ENCODE results near the gene MRPL33. TPM values are rescaled to one million over a fixed set of nuclear protein-coding genes. Genes with fewer than 3 reads are reported as not detected.

MRPL33 gene
- total RNA-seq, 1 donor from 2014 or later: 39.1 TPM

DNA sequence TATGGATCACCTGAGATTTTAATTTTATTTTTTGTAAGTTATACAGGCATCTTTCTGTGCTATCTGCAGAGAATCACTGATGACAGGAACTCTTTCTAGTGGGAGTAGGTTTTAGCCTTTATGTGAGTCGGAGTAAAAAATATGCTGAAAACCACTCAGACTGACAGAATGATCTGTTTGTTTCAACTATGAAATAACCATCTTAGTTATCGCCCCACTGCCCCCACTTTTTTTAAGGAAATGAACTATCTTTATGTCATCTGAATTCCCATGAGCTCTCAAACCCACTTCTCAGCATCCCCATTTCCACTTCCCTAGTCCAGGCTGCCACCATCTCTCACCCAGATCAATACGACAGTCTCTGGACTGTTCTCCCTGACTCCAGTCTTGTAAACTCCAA, 38.9 kb downstream of the MRPL33 start:
- no peak for DNase-seq

- DNase-seq: no peak
Observed at GRCh38 chr2:27811768-27812167, 40.2 kb downstream of the MRPL33 start.

GRCh38 chr2:27814758-27815157, 43.2 kb downstream of the MRPL33 start:
- DNase-seq: no peak

GRCh38 chr2:27815860-27816438, 44.4 kb downstream of the MRPL33 start:
- DNase-seq: no peak

DNA sequence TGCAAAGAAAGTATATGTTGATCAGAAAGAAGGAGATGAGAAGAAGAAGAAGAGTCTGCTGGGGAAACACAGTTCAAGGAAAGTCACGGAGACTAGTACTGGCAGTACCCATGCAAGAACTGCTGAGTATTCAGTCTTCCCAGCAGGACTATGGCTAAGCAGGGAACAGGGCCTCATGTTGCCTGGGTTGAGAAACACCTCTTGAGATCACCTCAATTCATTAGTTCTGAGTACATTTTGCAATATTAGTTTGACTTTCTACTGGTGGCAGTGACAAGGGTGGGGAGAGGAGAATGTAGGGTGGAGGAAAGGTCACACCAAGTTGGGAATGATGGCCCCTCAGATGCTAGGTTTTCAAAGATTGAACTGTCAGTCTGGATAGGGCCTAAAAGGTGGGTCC, 50.5 kb downstream of the MRPL33 start:
- no peak for DNase-seq

DNA sequence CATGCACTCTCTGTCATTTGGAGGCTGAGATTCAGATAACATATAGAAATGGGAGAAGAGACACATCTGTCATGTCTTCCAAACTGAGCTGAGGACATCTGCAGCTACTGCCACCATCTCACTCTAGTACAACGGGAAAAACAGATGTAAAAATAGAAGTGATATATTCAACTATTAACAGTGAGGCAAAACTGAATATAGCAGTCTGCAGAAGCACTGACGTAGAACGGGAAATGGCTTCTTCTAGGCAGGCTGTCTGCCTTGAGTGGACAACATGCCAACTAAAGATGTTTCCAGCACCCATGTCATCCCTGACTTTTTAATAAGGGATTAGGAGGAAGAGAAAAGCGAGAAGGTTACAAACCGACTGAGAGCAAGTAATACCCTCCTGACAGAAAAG, 51.6 kb downstream of the MRPL33 start:
- no peak for DNase-seq

DNA sequence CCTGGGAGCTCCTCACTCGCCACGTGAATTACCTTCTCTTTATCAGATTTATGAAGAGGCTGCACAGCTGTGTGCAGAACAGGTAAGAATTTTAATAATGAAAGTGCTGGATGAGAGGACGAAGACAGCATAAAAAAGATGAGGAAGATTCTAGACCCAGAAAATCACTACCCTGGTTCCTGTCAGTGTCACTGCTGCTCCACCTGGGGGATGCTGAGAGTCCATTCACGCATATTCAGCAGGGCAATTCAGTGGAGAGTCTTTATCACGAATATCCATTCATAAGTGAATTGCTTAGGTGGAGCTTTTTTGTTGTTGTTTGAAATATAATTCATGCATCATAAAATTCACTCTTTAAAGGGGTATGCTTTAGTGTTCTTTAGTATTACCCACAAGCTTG, 52.0 kb downstream of the MRPL33 start:
- no peak for DNase-seq

DNA sequence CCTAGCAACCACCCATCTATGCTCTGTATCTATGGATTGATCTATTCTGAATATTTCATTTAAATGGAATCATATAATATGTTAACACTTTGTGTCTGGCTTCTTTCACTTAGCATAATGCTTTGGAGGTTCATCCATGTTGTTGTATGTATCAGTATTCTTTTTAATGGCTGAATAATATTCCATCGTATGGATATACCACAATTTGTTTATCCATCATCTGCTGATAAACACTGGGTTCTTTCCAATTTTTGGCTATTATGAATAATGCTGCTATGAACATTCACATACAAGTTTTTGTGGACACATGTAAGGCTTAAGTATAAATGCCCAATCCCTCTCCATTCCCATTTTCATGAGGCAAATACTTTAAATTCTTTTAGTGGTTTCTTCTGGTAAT, 52.9 kb downstream of the MRPL33 start:
- no peak for DNase-seq

DNA sequence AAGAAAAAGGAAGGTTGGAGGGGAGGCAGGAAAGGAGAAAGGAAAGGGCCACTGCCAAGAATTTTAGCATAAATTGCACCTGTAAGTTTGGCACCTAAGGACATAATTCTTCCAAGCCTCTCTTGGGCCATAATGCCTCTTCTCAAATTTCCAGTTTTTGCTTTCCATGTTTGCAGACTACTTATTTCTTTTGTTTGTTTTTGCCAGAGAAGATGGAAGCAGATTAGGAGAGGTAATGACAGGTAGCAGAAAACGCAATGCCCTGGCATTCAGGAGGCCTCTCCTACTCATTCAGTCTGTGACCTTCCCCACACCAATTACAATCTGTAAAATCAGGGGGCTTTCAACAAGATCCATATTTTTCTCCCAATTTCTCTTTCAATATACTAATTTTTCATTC, 56.8 kb downstream of the MRPL33 start:
- DNase-seq: no peak

Other genes with a start within 250 kb of the MRPL33 start
- gene ZNF512, start 188.7 kb upstream of the MRPL33 start, total RNA-seq: 55.8 TPM
- gene CCDC121, start 142.7 kb upstream of the MRPL33 start, total RNA-seq: 5.9 TPM
- gene GPN1, start 142.7 kb upstream of the MRPL33 start, total RNA-seq: 29.6 TPM
- gene SUPT7L, start 108.1 kb upstream of the MRPL33 start, total RNA-seq: 26.0 TPM
- gene SLC4A1AP, start 107.8 kb upstream of the MRPL33 start, total RNA-seq: 30.4 TPM
- gene RBKS, start 118.7 kb downstream of the MRPL33 start, total RNA-seq: 1.2 TPM
- gene BABAM2, start 119.0 kb downstream of the MRPL33 start, total RNA-seq: 13.4 TPM

All from occipital lobe (tissue), 2 donors.